Cortex of kidney (tissue), 1 donor: ENCODE measurements around the gene CACTIN.
"Not testable (repeated sequence)": the region's sequence is repeated elsewhere in the genome, so short reads cannot be mapped to it uniquely, and the experiment has no call there.

Experiments used
- DNase-seq: peaks from one replicate; lab custom pipeline; 2025; lab: John Stamatoyannopoulos, UW

CACTIN gene

DNA sequence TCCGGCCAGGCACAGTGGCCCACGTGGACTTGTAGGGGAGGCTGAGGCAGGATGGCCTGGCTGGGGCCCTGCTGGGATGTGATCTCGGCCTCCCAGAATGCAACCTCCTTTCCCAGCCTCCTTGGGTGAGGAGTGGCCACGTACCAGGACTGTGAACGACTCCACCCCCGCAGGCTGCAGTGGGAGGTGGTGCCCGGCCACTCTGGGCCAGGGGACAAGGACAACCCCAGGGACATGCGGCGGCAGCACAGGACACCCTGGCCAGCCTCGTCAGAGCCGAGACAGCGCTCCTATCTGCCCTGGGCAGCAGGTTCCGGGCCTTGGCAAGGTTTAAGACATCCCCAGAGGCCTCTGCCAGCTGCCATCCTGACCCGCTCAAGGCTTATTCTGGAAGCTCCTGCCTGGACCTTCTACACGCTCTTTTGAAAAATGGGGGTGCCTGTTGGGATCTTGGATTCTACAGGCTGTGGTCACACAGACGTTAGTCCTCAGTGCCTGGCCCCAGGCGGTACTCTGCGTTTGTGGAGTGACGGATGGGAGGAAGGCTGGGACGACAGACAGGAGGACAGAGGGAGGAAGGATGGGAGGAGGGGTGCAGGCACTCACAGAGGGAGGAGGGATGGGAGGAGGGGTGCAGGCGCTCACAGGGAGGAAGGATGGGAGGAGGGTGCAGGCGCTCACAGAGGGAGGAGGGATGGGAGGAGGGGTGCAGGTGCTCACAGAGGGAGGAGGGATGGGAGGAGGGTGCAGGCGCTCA is 19.9 kb upstream of the CACTIN start:
- DNase-seq, result no peak

DNA sequence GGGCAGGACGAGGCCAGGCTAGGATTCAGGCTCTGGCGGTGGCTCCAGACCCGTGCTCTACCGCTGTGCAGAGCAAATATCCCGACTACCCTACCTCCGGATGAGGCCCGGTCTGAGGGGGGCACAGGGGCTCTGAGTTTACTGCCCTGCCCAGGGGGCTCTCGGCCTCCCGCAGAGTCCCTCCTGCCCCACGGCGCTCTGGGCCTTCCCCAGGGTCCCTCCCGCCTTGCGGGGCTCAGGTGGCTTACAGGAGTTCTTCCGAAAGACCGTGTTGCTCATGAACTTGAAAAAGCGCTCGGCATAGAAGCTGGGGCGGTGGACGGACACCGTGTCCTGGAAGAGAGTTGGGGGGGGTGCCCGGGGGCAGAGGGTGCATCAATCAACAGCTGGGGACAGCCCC is 19.1 kb upstream of the CACTIN start:
- no peak for DNase-seq

- DNase-seq, result no peak
Measured at GRCh38 chr19:3645067-3645396, 18.4 kb upstream of the CACTIN start.

- no peak for DNase-seq
Measured at GRCh38 chr19:3644351-3645066, 17.9 kb upstream of the CACTIN start.

GRCh38 chr19:3643674-3644313 is 17.2 kb upstream of the CACTIN start:
- no peak for DNase-seq

- DNase-seq, result no peak
Measured at GRCh38 chr19:3642987-3643673, 16.5 kb upstream of the CACTIN start.

DNA sequence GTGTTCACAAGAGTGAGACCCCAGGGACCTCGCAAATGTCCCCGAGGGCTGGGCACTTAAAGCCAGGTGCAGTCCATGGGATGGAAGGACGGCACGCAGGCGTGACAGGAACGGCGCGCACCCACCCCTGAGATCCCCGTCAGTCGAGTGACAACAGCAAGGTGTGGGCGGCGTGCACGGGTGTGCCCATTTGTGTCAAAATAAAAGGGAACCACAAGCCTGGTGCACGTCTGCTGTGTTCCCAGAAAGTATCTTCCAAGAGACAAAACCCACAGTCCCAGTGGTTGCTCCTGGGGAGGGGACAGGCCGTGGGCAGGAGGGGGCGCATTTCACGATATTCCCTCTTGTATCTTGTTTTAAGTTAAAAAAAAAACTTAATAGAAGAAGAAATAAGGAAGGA is 15.7 kb upstream of the CACTIN start:
- DNase-seq, result no peak

GRCh38 chr19:3641515-3642269 is 15.1 kb upstream of the CACTIN start:
- no peak for DNase-seq

DNA sequence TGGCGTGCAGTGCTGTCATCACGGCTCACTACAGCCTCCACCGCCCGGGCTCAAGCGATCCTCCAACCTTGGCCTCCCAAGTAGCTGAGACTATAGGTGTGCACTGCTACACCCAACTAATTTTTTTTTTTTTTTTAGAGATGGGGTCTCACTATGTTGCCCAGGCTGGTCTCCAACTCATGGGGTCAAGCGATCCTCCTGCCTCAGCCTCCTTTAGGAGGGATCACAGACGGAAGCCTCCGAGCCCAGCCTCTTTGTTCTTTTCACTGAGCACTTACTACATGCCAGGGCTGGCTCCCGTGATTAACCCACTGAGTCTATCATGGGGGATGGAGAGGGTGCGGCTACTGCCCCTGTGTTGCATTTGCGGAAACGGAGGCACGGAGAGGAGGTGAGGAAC is 12.9 kb upstream of the CACTIN start:
- no peak for DNase-seq

DNA sequence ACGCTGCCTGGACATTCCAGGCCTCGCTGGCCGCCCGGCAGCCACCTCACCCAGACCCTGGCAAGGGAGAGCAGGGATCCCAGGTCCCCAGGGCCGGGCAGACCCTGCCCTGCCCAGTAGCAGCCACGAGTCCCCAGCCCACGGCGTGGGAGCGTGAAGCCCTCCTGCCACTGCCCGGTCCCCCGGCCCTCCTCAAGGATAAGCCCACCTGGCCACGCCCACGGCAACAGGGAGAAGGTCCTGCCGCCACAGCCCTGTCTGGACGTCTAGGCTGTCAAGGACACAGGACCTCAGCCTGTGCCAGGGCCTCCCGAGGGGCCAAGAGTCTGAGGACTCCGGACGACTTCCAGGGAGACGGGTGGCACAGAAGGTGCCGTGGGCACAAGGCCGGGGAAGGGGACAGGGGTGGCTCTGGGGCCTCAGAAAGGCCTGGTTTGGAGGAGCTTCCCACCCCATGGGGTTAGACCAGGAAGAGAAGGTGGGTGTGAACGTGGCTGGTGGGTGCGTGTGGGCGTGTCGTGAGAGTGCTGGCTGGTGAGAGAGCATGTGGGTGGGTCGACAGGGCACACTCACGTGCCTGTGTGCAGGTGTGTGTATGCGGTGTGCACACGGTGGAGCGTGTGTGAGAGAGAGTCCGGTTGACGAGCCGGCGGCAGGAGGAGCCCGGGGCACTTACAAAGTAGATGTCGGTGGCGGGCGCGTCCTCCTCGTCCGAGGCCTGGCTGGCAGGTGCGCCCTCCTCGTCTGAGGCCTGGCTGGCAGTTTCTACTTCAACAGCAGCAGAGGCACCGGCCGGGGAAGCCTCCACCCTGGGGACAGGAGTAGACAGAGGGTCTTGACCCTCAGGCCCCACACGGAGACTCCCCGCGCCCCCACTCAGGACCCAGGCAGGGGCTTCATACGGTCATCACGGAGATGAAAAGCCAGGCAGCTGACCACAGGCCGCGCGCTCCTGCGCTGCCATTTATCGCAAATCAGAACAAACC is 11.9 kb upstream of the CACTIN start:
- no peak for DNase-seq

- no peak for DNase-seq
Measured at GRCh38 chr19:3637621-3638020, 11.0 kb upstream of the CACTIN start.

- no peak for DNase-seq
Measured at GRCh38 chr19:3636962-3637361, 10.4 kb upstream of the CACTIN start.

DNA sequence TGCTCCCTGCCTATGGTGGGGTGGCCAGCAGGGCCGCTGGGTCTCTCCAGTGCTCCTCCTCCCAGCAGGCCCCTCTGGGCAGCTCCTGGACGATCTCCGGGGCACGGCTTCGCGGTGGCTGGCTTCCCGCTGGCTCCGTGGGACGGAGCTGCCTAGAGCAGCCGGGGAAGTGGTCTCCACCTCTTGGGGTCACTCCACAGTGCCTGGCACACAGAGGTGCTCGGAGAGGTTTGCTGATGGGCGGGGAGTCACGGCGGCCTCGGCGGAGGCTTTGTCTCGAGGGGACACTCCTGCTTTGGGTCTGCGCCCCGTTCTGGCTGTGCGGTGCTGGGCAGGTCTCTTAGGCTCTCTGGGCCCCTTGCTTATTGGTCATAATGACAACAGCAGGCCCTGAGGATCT is 9.9 kb upstream of the CACTIN start:
- DNase-seq, result no peak

DNA sequence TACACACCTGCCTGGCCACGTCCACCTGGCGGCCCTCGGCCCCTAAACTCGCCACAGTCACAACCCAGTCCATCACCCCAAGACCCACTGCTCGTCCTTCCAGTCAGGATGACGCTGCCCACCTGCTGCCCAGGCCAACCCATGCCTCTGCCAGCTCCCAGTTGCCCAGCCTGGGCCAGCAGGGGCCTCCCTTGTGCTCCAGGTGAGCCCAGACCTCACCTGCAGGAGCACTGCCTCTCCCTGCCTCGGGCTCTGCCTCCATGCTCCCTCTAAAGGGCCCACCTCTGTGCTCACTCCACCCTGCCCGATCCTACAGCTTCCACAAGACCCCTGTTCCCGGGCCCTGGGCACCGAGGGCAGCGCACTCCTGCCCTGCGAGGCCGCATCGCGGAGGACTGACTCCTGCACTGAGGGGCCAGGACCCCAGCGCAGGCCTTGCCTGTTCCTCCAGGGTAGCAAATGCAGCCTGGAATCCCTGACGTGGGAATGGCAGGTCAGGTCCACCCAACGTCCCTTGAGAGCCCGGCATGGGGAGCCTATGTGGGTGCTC is 8.0 kb upstream of the CACTIN start:
- DNase-seq, result no peak

DNA sequence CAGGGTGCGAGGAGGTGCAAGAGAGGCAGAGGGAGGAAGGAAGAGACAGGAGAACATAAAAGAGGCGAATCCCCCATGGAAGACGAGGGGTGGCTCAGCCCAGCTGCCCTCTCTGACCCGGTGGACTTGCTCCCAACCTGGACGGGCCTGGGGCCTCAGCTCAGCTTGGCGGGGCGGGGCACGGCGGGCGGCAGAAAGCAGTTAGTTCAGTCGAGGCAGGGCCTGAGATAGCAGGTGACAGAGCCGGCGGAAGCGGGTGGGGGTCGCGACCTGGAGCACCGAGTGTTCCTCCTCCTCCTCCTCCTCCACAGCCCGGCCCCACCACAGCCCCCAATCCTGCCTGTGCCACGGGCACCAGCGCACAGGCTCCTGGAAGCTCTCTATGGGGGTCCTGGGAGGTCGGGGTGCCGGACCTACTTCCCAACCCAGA is 7.0 kb upstream of the CACTIN start:
- DNase-seq, result no peak

DNA sequence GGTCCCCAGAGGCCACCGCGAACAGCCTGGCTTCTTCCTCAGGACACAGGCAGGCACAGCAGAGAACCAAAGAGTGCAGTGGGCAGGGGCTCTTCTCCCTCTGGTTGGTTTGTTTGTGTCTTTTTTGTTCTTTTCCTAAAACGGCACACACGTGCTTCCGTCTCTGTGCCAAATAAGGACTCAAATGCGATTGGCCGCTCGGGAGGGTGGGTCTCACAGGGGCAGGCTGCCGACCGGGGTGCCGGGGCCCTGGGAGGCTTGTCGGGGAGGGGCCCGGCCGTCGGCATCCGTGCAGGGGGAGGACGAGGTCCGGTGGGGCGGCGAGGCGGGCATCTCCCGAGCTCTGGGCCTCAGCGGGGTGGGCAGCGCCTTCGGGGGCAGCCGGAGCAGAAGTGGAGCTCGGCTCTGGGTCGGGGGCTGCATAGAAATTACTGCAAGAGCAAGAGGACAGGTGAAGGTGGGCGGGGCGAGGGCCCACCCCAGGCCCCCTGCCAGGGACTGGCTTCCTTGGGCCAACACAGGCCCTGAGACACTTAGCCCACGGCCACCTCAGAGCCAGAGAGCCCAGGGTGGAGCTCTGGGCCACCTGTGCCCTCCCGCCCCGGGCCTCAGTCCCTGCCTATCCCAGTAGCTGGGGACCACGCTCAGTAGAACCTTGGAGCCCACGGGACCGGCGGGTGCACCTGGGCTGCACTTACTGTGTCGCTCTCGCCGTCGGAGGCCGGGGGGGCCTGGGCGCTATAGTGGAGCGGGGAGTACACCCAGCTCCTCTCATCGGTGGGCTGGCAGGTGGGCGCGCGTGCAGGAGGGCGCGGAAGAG is 6.4 kb upstream of the CACTIN start:
- no peak for DNase-seq

DNA sequence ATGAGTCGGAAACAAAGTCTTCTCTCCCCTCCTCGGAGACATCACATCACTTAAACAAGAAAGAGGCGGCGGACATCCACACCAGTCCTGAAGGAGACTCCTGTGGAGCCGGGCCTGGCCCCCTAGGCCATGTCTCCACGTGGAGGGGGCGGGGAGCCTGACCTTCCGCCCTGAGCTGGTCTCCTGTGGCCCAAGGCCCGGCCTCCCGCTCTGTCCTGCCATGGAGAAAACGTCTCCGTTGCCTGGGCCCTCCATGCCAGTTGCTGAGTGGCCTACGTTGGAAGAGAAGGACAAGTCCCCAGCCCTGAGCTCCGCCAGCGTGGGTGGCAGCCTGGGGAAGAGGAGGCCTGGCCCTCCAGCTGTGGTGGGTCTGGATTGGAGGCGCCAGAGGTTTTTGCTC is 5.5 kb upstream of the CACTIN start:
- no peak for DNase-seq

DNA sequence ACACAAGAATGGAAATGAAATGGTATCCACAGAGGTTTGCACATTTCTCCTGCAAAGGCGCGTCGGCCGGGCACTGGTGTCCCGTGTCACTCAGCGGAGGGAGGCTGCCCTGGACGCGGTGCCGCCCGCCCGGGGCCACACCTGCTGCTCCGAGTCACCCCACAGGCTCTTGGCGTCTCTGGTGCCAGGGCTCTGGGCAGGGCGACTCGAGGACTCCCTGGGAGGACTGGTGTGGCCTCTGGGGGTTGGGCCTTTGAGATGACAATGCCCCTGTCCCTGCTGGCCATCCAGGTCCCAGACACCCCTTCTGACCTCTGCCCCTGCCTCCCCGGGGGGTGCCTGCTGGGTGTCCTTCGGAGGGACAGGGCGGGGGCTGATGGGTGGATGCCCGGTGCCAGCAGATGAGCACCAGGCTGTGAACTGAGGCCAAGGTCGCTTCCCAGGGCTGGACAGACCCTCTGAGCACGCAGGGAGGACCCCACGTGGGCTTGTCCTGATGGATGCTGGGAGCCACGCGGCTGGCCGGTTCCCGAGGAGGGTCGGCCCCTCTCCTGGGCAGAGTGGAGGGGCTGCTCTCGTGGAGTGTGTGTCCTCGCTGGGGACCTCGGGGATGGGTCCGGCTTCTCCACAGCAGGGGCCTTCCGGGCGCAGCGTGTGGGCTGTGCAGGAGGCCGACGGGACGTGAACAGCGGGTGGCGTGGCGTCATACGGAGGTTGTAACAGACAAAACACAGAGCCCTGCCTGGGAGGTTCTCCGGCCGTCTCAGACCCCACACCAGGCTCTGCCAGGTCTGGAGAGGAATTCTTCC is 4.7 kb upstream of the CACTIN start:
- DNase-seq, result no peak

- DNase-seq, result not testable (repeated sequence)
Measured at GRCh38 chr19:3628766-3629165, 2.2 kb upstream of the CACTIN start.
